Neural crest cell (in vitro differentiated cells): ENCODE measurements around the gene NRN1. TPM values are rescaled to one million over a fixed set of nuclear protein-coding genes. Genes with fewer than 3 reads are reported as not detected.
A peak's percentile ranks its signal among the peaks of the same experiment; 100 is the strongest.

Experiments
- DNase-seq: peaks from one replicate; pipeline ENCODE4 v3.0.0; 2021; ENCODE audit warnings: low read depth, mixed read lengths, low spot score
- H3K27ac Mint-ChIP-seq: one replicate; pipeline ENCODE4 v1.8.0; 2021; ENCODE audit warnings: mild to moderate bottlenecking, mixed read lengths; ENCODE audit not compliant: unreplicated experiment
- H3K27me3 Mint-ChIP-seq: 2 replicates; pipeline ENCODE4 v1.8.0; 2021; ENCODE audit warnings: low read depth, mild to moderate bottlenecking, mixed read lengths
- H3K36me3 Mint-ChIP-seq: 2 replicates; pipeline ENCODE4 v1.8.0; 2021; ENCODE audit warnings: low read depth, mild to moderate bottlenecking, mixed read lengths
- H3K4me1 Mint-ChIP-seq: 2 replicates; pipeline ENCODE4 v1.8.0; 2021; ENCODE audit warnings: mixed read lengths
- H3K4me3 Mint-ChIP-seq: one replicate; pipeline ENCODE4 v1.8.0; 2021; ENCODE audit warnings: mild to moderate bottlenecking, mixed read lengths
- H3K9me3 Mint-ChIP-seq: 2 replicates; pipeline ENCODE4 v1.8.0; 2021; ENCODE audit warnings: mixed read lengths
- CTCF ChIP-seq: fragments of 200-600 bp; sonication (generic); conservative IDR thresholded peaks from 2 replicates; pipeline ENCODE4 v1.5.0; 2021; ENCODE audit warnings: antibody characterized with exemption, mild to moderate bottlenecking
- total RNA-seq: library from RNA; stranded (reverse); gene quantifications from 2 replicates; pipeline ENCODE4 v1.2.1, GENCODE V29; 2021

The NRN1 gene
- total RNA-seq, 1 donor from 2014 or later = 1.5 TPM

- no peak overlapping the region for H3K27ac Mint-ChIP-seq
- H3K4me3 Mint-ChIP-seq = peak overlapping the region; percentile 86
- H3K9me3 Mint-ChIP-seq = no peaks in the 10 kb centered on the region
- TF ChIP-seq CTCF = no peak
- peaks cover 8% of the 10 kb centered on the region for H3K36me3 Mint-ChIP-seq
- H3K27me3 Mint-ChIP-seq = peaks cover 97% of the 10 kb centered on the region
- H3K4me1 Mint-ChIP-seq = peaks cover 62% of the 10 kb centered on the region
- peak; percentile 31 for DNase-seq
Measured at GRCh38 chr6:6003621-6004366, 2.9 kb downstream of the NRN1 start.

GRCh38 chr6:6002848-6003620 is 3.7 kb downstream of the NRN1 start:
- Mint-ChIP-seq H3K4me3 (peak overlapping the region; percentile 81), H3K4me1 (peaks cover 65% of the 10 kb centered on the region), H3K9me3 (no peaks in the 10 kb centered on the region), H3K36me3 (peaks cover 8% of the 10 kb centered on the region), H3K27me3 (peaks cover 100% of the 10 kb centered on the region), H3K27ac (no peak overlapping the region)
- no peak for DNase-seq
- no peak for TF ChIP-seq CTCF

GRCh38 chr6:6002005-6002847 is 4.5 kb downstream of the NRN1 start:
- peaks cover 66% of the 10 kb centered on the region for H3K4me1 Mint-ChIP-seq
- H3K9me3 Mint-ChIP-seq = no peaks in the 10 kb centered on the region
- H3K27ac Mint-ChIP-seq = no peak overlapping the region
- H3K36me3 Mint-ChIP-seq = peaks cover 8% of the 10 kb centered on the region
- TF ChIP-seq CTCF = no peak
- H3K27me3 Mint-ChIP-seq = peaks cover 100% of the 10 kb centered on the region
- DNase-seq = peak; percentile 20
- peak overlapping the region; percentile 81 for H3K4me3 Mint-ChIP-seq

- Mint-ChIP-seq H3K9me3 (no peaks in the 10 kb centered on the region), H3K27ac (no peak overlapping the region), H3K4me3 (peak overlapping the region; percentile 68), H3K27me3 (peaks cover 100% of the 10 kb centered on the region), H3K36me3 (peaks cover 8% of the 10 kb centered on the region), H3K4me1 (peaks cover 64% of the 10 kb centered on the region)
- DNase-seq = no peak
- TF ChIP-seq CTCF = no peak
Measured at GRCh38 chr6:6001443-6001842, 5.3 kb downstream of the NRN1 start.
